ENCODE data around the gene RASSF7. TPM values are rescaled to one million over a fixed set of nuclear protein-coding genes. Genes with fewer than 3 reads are reported as not detected.
"Not testable (repeated sequence)": the region's sequence is repeated elsewhere in the genome, so short reads cannot be mapped to it uniquely, and the experiment has no call there.

Gene RASSF7
- polyA plus RNA-seq, 3 donors: 6.1 to 43.9 (median 11.4) TPM

DNA sequence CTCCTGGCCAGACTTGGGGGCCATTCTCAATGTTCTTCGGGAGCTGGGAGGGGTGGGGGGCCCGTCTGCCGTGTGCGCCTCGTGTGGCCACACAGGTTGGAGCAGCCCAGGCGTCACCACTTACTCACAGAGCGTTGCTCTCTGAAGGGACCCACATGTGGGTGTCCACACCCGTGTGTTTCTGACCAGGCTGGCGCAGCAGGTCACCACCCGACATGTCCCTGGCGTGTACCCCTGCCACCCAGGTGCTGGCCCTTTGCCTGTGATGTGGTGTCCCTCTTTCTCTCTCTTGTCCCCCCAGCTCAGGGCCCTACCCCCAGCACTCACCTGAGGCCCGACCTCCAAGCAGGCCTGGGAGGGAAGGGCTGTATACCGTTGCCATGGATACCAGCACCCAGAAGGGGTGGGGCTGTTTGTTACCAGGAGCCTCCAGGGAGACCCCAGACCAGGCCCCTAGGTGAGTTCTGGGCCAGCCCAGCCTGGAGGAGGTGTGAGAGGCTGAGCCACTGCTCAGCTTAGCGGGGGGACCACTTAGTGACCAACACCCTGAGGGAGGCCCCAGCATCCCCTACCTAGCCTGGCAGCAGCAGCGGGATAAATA is 1.6 kb upstream of the RASSF7 start:
- WGBS, 3 donors: 77 to 86% (median 81%) methylated on average over 15 of the region's 15 CpGs
- H3K27ac ChIP-seq (ENCODE audit: low read depth, low read length): no peak overlapping the region

DNA sequence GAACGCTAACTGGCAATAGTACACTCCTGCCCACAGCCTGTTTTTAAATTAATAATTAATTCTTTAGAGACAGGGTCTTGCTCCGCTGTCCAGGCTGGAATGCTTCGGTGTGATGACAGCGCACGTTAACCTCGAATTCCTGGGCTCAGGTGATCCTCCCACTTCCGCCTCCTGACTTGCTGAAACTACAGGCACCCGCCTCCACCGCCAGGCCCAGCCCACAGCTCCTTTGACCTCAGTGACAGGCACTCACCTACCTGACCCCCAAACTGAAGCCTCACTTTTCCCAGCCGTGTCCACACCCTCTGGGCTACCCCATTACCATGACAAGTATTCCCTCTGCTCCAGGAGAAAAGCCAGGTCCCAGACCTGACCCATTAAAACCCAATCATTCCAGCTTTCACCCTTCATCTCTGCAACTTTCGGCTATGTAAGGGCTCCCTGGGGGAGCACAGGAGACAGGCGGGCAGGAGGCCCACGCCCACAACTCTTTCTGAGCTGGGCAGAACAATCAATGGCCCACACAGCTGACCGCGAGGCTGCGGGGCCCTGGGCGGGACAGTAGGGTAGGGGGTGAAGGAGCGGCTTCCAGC is 962 bp upstream of the RASSF7 start:
- no peak overlapping the region for H3K27ac ChIP-seq (ENCODE audit: low read depth, low read length)
- WGBS, 3 donors: 48 to 73% (median 73%) methylated on average over 18 of the region's 18 CpGs

DNA sequence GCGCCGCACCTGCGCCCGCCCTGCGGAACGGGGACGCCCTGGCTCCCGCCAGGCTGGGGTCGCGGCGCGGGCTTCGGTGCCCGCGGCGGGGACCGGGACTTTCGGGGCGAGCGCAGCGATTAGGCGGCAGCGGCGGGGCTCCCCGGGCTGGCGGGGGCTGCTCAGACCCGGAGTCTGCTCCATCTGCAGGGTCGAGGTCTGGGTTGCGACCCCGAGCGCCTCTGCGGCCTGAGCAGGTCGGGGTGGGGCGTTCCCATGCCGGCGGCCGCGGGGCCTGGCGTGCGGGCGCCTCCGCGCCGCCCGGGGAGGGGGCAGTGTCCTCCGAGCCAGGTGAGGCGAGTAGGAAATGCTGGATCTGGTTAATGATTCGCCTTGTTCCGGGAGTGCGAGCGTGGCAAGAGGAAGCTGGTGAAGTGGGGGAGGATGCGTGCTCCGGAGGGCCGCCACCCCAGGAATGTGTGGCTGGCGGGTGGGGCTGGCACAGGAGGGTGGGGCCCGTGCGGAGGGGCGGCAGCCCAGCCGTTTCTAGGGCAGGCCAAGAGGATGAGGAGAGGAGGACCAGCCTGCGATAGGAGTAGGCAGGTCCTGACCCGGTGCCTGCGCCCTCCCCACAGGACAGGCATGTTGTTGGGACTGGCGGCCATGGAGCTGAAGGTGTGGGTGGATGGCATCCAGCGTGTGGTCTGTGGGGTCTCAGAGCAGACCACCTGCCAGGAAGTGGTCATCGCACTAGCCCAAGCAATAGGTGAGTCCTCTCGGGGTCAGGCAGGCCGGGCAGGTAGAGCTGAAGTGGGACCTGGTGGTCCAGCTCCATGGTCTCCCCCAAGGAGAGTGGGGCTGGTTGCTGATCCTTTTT is 606 bp downstream of the RASSF7 start:
- 5 to 9% (median 9%) methylated on average over 56 to 67 of the region's 67 CpGs for WGBS, 3 donors
- no peak overlapping the region for H3K27ac ChIP-seq (ENCODE audit: low read depth, low read length)

DNA sequence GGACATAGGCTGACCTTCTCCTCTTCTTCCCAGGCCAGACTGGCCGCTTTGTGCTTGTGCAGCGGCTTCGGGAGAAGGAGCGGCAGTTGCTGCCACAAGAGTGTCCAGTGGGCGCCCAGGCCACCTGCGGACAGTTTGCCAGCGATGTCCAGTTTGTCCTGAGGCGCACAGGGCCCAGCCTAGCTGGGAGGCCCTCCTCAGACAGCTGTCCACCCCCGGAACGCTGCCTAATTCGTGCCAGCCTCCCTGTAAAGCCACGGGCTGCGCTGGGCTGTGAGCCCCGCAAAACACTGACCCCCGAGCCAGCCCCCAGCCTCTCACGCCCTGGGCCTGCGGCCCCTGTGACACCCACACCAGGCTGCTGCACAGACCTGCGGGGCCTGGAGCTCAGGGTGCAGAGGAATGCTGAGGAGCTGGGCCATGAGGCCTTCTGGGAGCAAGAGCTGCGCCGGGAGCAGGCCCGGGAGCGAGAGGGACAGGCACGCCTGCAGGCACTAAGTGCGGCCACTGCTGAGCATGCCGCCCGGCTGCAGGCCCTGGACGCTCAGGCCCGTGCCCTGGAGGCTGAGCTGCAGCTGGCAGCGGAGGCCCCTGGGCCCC is 1.4 kb downstream of the RASSF7 start:
- WGBS, 3 donors: 87 to 94% (median 90%) methylated on average over 29 of the region's 29 CpGs
- H3K27ac ChIP-seq (ENCODE audit: low read depth, low read length): no peak overlapping the region

DNA sequence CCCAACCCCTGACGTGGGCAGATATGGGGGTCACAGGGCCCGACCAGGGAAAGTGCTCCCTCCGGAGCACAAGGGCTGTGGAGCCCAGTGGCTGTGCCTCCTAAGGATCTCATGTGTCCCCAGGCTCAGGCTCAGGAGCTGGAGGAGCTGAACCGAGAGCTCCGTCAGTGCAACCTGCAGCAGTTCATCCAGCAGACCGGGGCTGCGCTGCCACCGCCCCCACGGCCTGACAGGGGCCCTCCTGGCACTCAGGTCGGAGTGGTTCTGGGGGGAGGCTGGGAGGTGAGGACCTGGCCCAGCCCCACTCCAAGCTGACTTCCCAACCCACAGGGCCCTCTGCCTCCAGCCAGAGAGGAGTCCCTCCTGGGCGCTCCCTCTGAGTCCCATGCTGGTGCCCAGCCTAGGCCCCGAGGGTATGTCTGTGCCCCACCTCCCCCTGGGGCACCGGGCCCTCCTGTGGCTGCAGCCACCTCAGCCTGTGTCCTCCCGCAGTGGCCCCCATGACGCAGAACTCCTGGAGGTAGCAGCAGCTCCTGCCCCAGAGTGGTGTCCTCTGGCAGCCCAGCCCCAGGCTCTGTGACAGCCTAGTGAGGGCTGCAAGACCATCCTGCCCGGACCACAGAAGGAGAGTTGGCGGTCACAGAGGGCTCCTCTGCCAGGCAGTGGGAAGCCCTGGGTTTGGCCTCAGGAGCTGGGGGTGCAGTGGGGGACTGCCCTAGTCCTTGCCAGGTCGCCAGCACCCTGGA is 2.5 kb downstream of the RASSF7 start:
- 87 to 90% (median 89%) methylated on average over 18 of the region's 18 CpGs for WGBS, 3 donors
- H3K27ac ChIP-seq (ENCODE audit: low read depth, low read length): no peak overlapping the region

DNA sequence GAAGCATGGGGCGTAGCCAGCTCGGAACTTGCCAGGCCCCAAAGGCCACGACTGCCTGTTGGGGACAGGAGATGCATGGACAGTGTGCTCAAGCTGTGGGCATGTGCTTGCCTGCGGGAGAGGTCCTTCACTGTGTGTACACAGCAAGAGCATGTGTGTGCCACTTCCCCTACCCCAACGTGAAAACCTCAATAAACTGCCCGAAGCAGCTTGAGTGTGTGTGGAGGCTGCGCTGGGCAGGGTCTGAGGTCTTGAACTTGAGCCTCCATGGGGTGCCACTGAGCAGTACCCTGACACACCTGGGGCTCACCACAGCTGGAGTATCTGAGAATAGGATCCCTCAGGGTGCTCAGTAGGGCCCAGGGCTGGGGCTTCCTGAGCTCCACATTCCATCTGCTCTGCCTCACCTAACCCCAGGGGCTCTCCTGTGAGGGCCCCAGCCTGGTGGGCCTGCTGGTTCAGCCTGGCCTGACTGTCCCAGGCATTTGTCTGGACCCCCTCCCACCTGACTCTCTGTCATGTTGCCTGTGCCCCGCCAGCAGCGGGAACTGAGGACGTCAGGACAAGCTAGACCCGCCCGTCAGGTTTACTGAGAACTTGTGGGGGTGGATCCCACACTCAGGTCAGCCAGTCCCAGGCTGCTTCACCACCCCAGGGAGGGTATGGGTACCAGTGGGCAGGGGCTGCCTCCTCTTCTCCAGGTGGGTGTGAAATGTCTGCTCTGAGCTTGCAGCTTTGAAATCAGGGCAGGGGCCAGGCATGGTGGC is 3.2 kb downstream of the RASSF7 start:
- WGBS, 3 donors: 84 to 91% (median 87%) methylated on average over 12 of the region's 12 CpGs
- H3K27ac ChIP-seq (ENCODE audit: low read depth, low read length): no peak overlapping the region

DNA sequence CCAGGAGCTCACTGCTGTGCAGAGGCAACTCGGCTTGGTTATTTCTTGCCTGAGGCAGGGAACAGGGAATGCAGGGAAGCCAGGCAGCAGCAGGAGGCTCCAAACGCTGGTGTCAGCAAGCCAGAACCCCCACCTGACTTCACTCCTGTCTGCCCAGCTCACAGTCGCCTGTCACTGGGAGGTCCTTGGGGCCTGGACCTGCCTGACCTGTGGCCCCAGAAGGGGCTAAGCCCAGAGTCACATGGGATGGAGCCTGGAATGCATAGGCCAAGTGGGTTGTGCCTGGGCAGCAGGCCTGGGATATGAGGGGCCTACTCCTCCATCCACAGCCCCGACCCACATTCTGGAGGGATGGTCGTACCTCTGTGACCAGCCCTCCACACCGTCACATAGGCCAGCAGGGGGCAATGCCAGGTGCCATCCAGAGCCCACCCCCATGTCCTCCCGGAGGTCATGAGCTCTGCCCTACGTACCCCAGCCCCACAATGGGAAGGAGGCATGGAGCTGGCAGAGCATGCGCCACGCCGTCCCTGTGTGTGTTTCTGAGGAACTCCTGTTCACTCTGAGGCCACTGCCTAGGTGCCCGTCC is 5.2 kb downstream of the RASSF7 start:
- 77 to 87% (median 84%) methylated on average over 11 to 12 of the region's 12 CpGs for WGBS, 3 donors
- no peak overlapping the region for H3K27ac ChIP-seq (ENCODE audit: low read depth, low read length)

DNA sequence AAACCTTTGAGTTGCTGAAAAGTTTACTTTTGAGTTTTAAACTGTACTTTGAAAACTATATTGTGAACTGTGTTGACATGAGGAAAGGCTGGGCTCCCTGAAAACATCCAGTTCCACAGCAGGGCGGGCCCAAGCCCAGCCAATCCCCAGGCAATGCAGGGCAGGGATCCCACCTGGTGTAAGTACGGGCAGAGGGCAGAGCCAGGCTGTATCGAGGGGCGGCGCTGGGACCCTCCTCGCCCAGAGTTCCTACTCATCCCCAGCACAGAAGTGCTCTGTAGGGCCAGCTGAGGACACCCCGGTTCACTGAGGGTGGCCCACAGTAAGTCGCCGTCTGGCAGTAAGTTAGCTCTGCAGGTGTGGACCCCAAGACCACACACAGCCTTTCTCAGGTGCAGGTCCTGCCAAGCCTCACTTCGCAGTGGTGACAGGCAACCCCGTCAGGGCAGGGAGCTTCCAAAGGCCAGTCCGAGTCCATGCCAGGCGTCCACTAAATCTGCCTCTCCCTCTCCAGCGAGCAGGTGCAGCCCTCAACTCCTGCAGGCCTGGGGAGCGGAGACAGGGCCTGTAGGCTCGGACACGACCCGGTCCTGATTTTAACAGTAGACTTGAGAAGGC is 6.3 kb downstream of the RASSF7 start:
- 89 to 93% (median 91%) methylated on average over 18 of the region's 18 CpGs for WGBS, 3 donors
- H3K27ac ChIP-seq (ENCODE audit: low read depth, low read length): no peak overlapping the region

DNA sequence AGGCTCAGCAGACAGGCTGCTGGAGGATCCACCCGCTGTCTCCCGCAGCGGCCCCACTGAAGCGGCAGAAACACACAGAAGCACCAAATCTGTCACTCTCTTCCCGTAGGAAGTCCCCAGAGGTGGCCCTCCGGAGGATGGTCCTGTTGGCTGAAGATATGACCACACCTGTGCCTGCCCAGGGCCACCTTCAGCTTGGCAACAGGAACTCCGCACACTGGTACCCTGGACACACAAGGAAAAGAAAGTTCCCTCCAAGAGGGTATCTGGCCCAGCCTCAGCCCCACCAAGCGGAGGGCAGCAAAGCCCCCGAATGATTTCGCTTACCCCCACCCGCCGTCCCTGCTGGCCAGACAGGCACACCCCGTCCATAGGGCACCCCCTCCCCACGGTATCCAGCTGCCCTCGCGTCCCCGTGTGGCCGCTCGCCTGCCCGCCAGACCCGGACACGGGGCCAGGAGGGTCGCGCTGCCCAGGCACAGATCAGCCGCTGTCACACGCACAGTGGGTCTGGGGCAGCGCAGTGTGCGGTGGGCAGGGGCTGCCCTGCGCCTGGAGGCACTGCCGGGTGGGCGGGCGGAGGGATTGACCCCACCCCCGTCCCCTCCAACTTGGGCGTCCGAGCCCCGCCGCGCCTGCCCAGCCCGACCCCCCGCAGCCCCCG is 7.0 kb downstream of the RASSF7 start:
- H3K27ac ChIP-seq (ENCODE audit: low read depth, low read length): no peak overlapping the region
- WGBS, 3 donors: 26 to 35% (median 28%) methylated on average over 28 to 41 of the region's 41 CpGs

DNA sequence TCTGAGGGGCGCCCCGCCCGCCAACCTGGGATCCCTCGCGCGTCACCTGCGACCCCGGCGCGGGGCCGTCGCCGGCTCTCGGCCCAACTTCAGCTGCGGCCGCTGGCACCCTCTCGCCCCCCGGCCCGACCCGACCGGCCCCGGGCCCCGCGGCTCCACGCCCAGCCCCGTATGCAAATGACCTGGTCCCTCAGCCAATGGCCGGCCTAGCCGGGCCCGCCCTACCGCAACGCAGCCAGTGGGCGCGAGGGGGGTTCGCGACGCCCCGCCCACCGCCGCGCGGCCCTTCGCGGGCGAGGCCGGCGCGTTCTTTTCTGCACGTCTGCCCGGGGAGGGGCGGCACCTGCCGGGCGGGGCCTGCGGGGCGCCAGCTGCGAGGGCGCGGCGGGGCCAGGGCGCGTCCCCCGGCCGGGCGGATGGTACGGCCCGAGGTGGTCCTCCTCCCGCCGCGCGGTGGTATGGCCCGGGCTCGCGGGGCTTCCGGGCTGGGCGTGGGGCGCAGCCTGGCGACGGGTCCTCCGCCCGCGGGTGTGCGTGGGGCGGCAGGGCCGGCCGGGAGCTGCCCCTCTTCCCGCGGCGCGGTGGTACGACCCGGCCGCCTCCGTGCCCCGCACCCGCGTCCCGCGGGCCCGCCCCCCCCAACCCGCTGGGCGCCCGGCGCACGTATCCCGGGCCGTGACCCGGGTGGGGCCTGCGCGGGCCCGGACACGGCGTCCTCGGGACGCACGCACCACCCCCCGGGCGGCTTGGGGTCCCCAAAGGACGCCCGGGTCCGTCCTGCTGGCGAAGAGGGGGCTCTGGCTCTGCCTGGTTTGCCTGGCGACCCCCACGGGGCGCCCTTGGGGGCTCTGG is 7.8 kb downstream of the RASSF7 start:
- WGBS, 3 donors: 1 to 2% (median 1%) methylated on average over 82 to 123 of the region's 123 CpGs

DNA sequence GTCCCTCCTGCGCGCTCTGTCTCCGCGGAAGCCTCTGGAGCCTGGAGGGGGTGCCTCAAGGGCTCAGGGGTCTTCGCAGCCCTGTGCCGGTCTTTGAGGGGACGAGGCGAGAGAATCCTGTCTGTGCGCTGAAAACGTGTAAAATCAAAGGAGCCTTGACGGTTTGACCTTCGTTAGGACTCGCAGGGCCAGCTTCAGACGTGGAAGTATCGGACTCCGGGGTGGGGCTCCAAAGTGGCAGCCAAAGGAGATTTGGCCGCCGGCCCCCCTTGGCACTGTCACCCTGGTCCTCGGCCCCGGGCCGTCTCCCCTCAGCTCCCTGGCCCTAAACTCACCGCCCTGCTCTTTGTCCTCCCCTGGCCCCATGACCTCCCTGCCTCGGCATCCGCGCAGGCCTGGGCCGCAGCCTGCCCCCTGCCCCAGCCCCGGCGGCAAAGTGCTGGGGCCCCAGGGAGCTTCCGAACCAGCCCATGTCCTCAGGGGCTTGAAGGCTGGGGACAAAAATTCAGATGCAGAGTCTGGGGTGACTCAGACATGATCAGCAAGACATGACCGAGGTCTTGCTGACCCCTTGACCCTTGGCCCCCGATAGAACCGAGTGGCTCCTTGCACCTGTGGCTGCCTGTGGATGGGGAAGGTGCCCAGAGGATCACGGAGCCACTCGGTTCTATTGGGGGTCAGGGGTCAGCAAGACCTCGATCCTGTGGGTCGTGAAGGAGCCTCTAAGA is 8.6 kb downstream of the RASSF7 start:
- WGBS, 3 donors: 30 to 45% (median 33%) methylated on average over 36 of the region's 36 CpGs
- no peak overlapping the region for H3K27ac ChIP-seq (ENCODE audit: low read depth, low read length)

More for the DNA sequence above, 7.8 kb downstream of the RASSF7 start:
- no peak overlapping the region for H3K27ac ChIP-seq (ENCODE audit: low read depth, low read length)

DNA sequence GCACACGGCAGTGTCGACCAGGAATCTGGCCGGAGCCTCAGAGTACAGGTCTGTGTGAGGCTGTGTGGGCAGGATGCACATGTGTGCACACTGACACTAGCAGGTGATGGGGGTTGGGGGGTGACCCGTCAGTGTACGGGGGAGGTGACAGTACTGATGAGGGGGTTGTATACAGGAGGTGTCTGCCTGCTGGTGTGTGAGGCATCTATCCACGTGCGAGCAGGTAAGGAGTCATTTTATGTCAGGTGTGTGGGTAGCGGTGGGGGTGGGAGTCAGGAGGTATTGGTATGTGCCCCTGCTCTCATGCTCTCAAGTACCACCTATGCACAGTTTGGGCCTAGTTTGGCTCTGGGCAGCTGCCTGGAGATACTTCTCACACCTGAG is 11.0 kb downstream of the RASSF7 start:
- H3K27ac ChIP-seq (ENCODE audit: low read depth, low read length): no peak overlapping the region
- WGBS, 3 donors: 69 to 79% (median 73%) methylated on average over 8 of the region's 8 CpGs

DNA sequence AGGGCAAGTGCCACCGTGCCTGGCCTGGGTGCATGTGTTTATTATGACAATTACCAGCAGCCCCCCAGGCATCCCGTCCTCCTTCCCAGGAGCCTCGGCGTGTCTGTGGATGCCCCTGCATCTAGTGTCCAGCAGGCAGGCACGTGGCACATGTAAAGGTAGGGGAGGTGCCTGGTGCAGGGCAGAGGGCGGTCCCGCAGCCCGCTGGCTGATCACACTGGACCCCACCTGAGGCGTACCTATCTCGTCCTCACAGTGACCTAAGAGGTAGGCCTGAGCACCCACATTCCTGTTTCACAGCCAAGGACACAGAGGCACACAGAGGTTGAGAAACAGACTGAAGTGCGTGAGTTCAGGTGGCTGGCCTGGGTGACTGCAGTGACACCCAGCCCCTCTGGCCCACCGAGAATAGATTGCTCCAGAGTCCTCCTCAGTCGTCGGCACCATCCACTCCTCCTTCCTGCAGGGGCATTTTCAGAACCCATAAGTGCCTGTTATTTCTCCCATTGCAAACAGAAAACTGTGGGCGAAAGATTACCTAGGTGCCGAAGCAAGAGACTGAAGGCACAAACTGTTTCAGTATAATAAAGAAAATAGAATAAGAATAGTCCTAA is 12.5 kb downstream of the RASSF7 start:
- H3K27ac ChIP-seq (ENCODE audit: low read depth, low read length): no peak overlapping the region
- 86 to 94% (median 86%) methylated on average over 16 of the region's 16 CpGs for WGBS, 3 donors

DNA sequence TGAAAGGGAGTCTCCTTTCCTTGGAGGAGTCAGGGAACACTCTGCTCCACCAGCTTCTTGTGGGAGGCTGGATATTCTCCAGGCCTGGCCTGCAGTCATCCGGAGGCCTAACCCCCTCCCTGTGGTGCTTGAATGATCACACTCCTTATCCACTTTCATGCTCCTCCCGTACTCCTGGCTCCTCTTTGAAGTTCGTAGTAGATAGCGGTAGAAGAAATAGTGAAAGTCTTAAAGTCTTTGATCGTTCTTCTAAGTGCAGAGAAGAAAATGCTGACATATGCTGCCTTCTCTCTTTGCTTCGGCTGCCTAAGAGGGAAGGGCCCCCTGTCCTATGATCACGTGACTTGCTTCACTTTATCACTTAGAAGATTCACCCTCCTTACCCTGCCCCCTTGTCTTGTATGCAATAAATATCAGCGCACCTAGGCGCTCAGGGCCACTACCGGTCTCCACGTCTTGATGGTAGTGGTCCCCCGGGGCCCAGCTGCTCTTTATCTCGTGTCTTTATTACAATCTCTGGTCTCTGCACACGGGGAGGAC is 13.3 kb downstream of the RASSF7 start:
- 39 to 63% (median 46%) methylated on average over 14 of the region's 14 CpGs for WGBS, 3 donors

More for the DNA sequence above, 13.3 kb downstream of the RASSF7 start:
- not testable (repeated sequence) for H3K27ac ChIP-seq (ENCODE audit: low read depth, low read length)

Measured in adipose tissue (tissue), 3 donors.